HepG2 (cell line): Measurements from ENCODE around the gene CYP26A1. TPM values are rescaled to one million over a fixed set of nuclear protein-coding genes. Genes with fewer than 3 reads are reported as not detected.

ENCODE experiments used
- ATAC-seq: fragments of 200-7000 bp; cut with Tn5 transposase; 3 replicates; pipeline ENCODE4 v1.9.1; 2020; ENCODE audit warnings: mild to moderate bottlenecking, moderate library complexity
- BruUV-seq: library from RNA; stranded (reverse); fragments of 400-500 nt; replicated peaks from 2 replicates; lab custom pipeline; 2021; lab: Mats Ljungman, UMichigan
- CTCF ChIA-PET: fragments of 300-600 bp; formaldehyde crosslinking; extraction: SDS; loops from one replicate; lab custom pipeline; 2021; ENCODE audit warnings: low total read pairs, inconsistent platforms, low intra/inter-chr PET ratio; lab: Yijun Ruan, JAX
- POLR2A ChIA-PET: fragments of 350-600 bp; sonication (Branson Sonifier 250); formaldehyde crosslinking; loops from one replicate; lab custom pipeline; 2020; ENCODE audit warnings: antibody characterized with exemption, inconsistent platforms; lab: Yijun Ruan, JAX
- DNase-seq: peaks from one replicate; pipeline ENCODE4 v3.0.0-alpha.2; 2015; ENCODE audit warnings: low spot score
- FAIRE-seq: peaks from 3 replicates; lab custom pipeline; 2011; peaks lifted over from hg19 to GRCh38; lab: Jason Lieb, UNC
- H2AFZ ChIP-seq: one replicate; pipeline ENCODE4 v1.6.1; 2011; ENCODE audit warnings: low read length, inconsistent platforms
- H3K27ac ChIP-seq: fragments of 300-600 bp; 3 replicates; pipeline ENCODE4 v1.8.0; 2011; ENCODE audit warnings: mixed run types, mild to moderate bottlenecking, mixed read lengths, low read length, inconsistent platforms; ENCODE audit not compliant: insufficient read depth; ENCODE audit errors: extremely low read length
- H3K27me3 ChIP-seq, 2 experiments: fragments of 200-600 bp in 1 of 2; 2 replicates in 1 of 2; 3 replicates in 1 of 2; pipeline versions ENCODE4 v1.6.0 to v1.8.0; 2011; ENCODE audit warnings: low read length in 2 of 2, mild to moderate bottlenecking in 2 of 2, moderate library complexity in 2 of 2, inconsistent platforms in 1 of 2; ENCODE audit not compliant: insufficient read depth in 2 of 2, control insufficient read depth in 1 of 2
- H3K36me3 ChIP-seq, 2 experiments: fragments of 200-600 bp in 1 of 2; replicated peaks in 1 of 2; 2 replicates in 1 of 2; 3 replicates in 1 of 2; pipeline versions ENCODE4 v1.5.1 to v1.8.0; 2011; ENCODE audit warnings: low read length in 2 of 2, inconsistent platforms in 1 of 2; ENCODE audit not compliant: insufficient read depth in 2 of 2, control insufficient read depth in 1 of 2
- H3K4me1 ChIP-seq: 2 replicates; pipeline ENCODE4 v1.5.1; 2012; ENCODE audit warnings: low read length, inconsistent platforms; ENCODE audit not compliant: insufficient read depth
- H3K4me2 ChIP-seq: 2 replicates; pipeline ENCODE4 v1.6.0; 2011; ENCODE audit warnings: low read depth, low read length, inconsistent platforms
- H3K4me3 ChIP-seq, 3 experiments: fragments of 200-600 bp in 1 of 3; sonication (generic), shearing (Covaris generic) in 1 of 3; replicated peaks in 1 of 3; 2 replicates each; pipeline ENCODE4 v1.5.1; 2011 to 2016; ENCODE audit warnings: low read length in 3 of 3, inconsistent platforms in 2 of 3, low read depth in 2 of 3, mild to moderate bottlenecking in 2 of 3, control low read depth in 1 of 3, mixed read lengths in 1 of 3; ENCODE audit not compliant: insufficient read depth in 1 of 3
- H3K79me2 ChIP-seq: one replicate; pipeline ENCODE4 v1.6.1; 2011; ENCODE audit warnings: low read length, inconsistent platforms; ENCODE audit not compliant: insufficient read depth
- H3K9ac ChIP-seq: 2 replicates; pipeline ENCODE4 v1.6.0; 2011; ENCODE audit warnings: mild to moderate bottlenecking, low read depth, low read length, inconsistent platforms; ENCODE audit not compliant: insufficient read depth
- H3K9me3 ChIP-seq: 2 replicates; pipeline ENCODE4 v1.5.1; 2012; ENCODE audit warnings: mild to moderate bottlenecking, low read length
- H4K20me1 ChIP-seq: 2 replicates; pipeline ENCODE4 v1.6.0; 2011; ENCODE audit warnings: inconsistent platforms, mild to moderate bottlenecking, low read length, moderate library complexity; ENCODE audit not compliant: insufficient read depth
- AFF4 ChIP-seq: sonication (generic); formaldehyde crosslinking; IDR thresholded peaks from 2 replicates; pipeline ENCODE4 v1.4.0; 2020; ENCODE audit warnings: missing genetic modification reagents
- CTCF ChIP-seq: sonication (generic); formaldehyde crosslinking; IDR thresholded peaks from 2 replicates; pipeline ENCODE4 v1.5.0; 2020; ENCODE audit warnings: mild to moderate bottlenecking, missing genetic modification reagents, moderate library complexity
- IKZF5 ChIP-seq: IDR thresholded peaks from 2 replicates; pipeline ENCODE4 v1.6.1; 2018; ENCODE audit warnings: missing genetic modification reagents, mild to moderate bottlenecking, missing compliant biosample characterization
- NCOA5 ChIP-seq: sonication (generic); formaldehyde crosslinking; IDR thresholded peaks from 2 replicates; pipeline ENCODE4 v1.4.0; 2020; ENCODE audit warnings: missing genetic modification reagents
- PRMT3 ChIP-seq: sonication (generic); formaldehyde crosslinking; IDR thresholded peaks from 2 replicates; pipeline ENCODE4 v1.8.1; 2022; ENCODE audit warnings: low read depth, mild to moderate bottlenecking, moderate library complexity, missing genetic modification reagents, borderline replicate concordance
- SMAD3 ChIP-seq: sonication (generic); formaldehyde crosslinking; IDR thresholded peaks from 2 replicates; pipeline ENCODE4 v1.4.0; 2020; ENCODE audit warnings: missing genetic modification reagents
- THYN1 ChIP-seq: sonication (generic); formaldehyde crosslinking; IDR thresholded peaks from 2 replicates; pipeline ENCODE4 v1.8.1; 2023; ENCODE audit warnings: low read depth, mild to moderate bottlenecking, moderate library complexity, missing genetic modification reagents, borderline replicate concordance
- ZBTB21 ChIP-seq: sonication (generic); formaldehyde crosslinking; IDR thresholded peaks from 2 replicates; pipeline ENCODE4 v1.4.0; 2020; ENCODE audit warnings: missing genetic modification reagents
- ZFP36L2 ChIP-seq: sonication (generic); formaldehyde crosslinking; IDR thresholded peaks from 2 replicates; pipeline ENCODE4 v1.4.0; 2020; ENCODE audit warnings: missing genetic modification reagents
- ZNF280D ChIP-seq: sonication (generic); formaldehyde crosslinking; IDR thresholded peaks from 2 replicates; pipeline ENCODE4 v1.5.1; 2020; ENCODE audit warnings: mild to moderate bottlenecking, missing genetic modification reagents
- ZNF597 ChIP-seq: sonication (generic); formaldehyde crosslinking; IDR thresholded peaks from 2 replicates; pipeline ENCODE4 v1.5.0; 2020; ENCODE audit warnings: missing genetic modification reagents
- ZNF672 ChIP-seq: sonication (generic); formaldehyde crosslinking; IDR thresholded peaks from 2 replicates; pipeline ENCODE4 v1.8.1; 2022; ENCODE audit warnings: missing genetic modification reagents
- WGBS: methylation state at CpG from one replicate; pipeline ENCODE4 v1.1.6; 2017; ENCODE audit warnings: low lambda C conversion rate; 5-methylcytosine and 5-hydroxymethylcytosine counted together
- in situ Hi-C: cut with HindIII; loops from 2 replicates; pipeline ENCODE4 v1.10.0; 2017; ENCODE audit warnings: low pct_unique_long_range_greater_than_20kb; ENCODE audit not compliant: extremely low pct_ligation_motif_present
- intact Hi-C: fragments of 100-400 bp; cut with micrococcal nuclease; formaldehyde crosslinking; loops from one replicate; pipeline ENCODE4 v1.10.0; 2022; ENCODE audit not compliant: unreplicated experiment
- polyA plus RNA-seq, 8 experiments: library from polyadenylated mRNA; depleted of rRNA in 3 of 8; stranded (reverse) in 7 of 8; unstranded in 1 of 8; fragments of >200 nt; fragmentation: Illumina TruSeq in 4 of 8; extraction: Trizol in 4 of 8; gene quantifications; 2 replicates each; pipeline versions ENCODE4 v1.2.1 to v1.2.3, GENCODE V29; 2011 to 2016; ENCODE audit warnings: low read depth in 4 of 8, missing spikeins in 1 of 8, mixed read lengths in 1 of 8; ENCODE audit not compliant: insufficient read depth in 1 of 8
- total RNA-seq, 5 experiments: library from RNA; depleted of rRNA; stranded (reverse); fragments of >200 nt; fragmentation: Illumina TruSeq; extraction: Trizol; gene quantifications; 2 replicates each; pipeline ENCODE4 v1.2.3, GENCODE V29; 2016; ENCODE audit warnings: low read depth in 1 of 5

Gene CYP26A1
- total and polyA plus RNA-seq, 2 of the 13 experiments (the other 11 are each of a cell fraction or from before 2014, with no cell fraction given): 0.15 TPM; not detected in 1

GRCh38 chr10:93059975-93060886 is 13.5 kb upstream of the CYP26A1 start, which contains the start of gene CYP26C1:
Gene CYP26C1, plus strand, starts transcription at chr10:93060798. Its CDS starts 466 bp downstream, at chr10:93061264.
- CTCF ChIA-PET: no interaction called here
- Histone ChIP-seq H3K79me2 (no peaks in the 10 kb centered on the region), H3K4me2 (no peak within 1 kb of the TSS), H3K27ac (no peak within 1 kb of the TSS), H2AFZ (no peak within 1 kb of the TSS), H3K4me1 (no peaks in the 10 kb centered on the region), H4K20me1 (no peaks in the 10 kb centered on the region), H3K27me3 (no peaks in the 10 kb centered on the region), H3K9me3 (no peaks in the 10 kb centered on the region), H3K9ac (no peak within 1 kb of the TSS), H3K4me3 (no peak within 1 kb of the TSS), H3K36me3 (peaks cover 0 to 14% of the 10 kb centered on the region in 2 experiments; a peak in 3 of 5 replicates)
- 96% methylated on average over 53 of the region's 67 CpGs for WGBS
- ATAC-seq (no peak), FAIRE-seq (no peak), DNase-seq (no peak)
- no TSS peak for BruUV-seq
- intact Hi-C loops (no loop called here), in situ Hi-C loops (no loop called here)
- POLR2A ChIA-PET: no interaction called here
- no peak for TF ChIP-seq IKZF5 (CRISPR knock-in tag)
- no peak for TF ChIP-seq AFF4 (CRISPR knock-in tag)
- TF ChIP-seq ZBTB21: no peak
- TF ChIP-seq ZFP36L2 (CRISPR knock-in tag): no peak
- no peak for TF ChIP-seq ZNF280D
- TF ChIP-seq ZNF597 (CRISPR knock-in tag): no peak
- TF ChIP-seq SMAD3 (CRISPR knock-in tag): no peak
- no peak for TF ChIP-seq THYN1 (CRISPR knock-in tag)
- no peak for TF ChIP-seq CTCF
- no peak for TF ChIP-seq PRMT3 (CRISPR knock-in tag)
- TF ChIP-seq NCOA5 (CRISPR knock-in tag): no peak
- no peak for TF ChIP-seq ZNF672 (CRISPR knock-in tag)
